ENCODE measurements around the gene TCF15.

GRCh38 chr20:555976-556385, 54.1 kb downstream of the TCF15 start:
- TF ChIP-seq CTCF (IDR thresholded peaks at IDR 0.05; ENCODE audit: low read depth, low read length) (no peak), EZH2phosphoT487 (IDR thresholded peaks at IDR 0.05; ENCODE audit: low read depth) (no peak)

Data from OCI-LY3 (cell line).